HEK293T (cell line): ENCODE measurements around the gene SLC13A5.

Experiments
- CTCF ChIA-PET: fragments of 350-600 bp; formaldehyde crosslinking; extraction: SDS; loops from one replicate; lab custom pipeline; 2021; ENCODE audit warnings: antibody characterized with exemption, inconsistent platforms; lab: Yijun Ruan, JAX
- POLR2A ChIA-PET: fragments of 350-600 bp; formaldehyde crosslinking; extraction: SDS; loops from one replicate; lab custom pipeline; 2020; ENCODE audit warnings: antibody characterized with exemption, inconsistent platforms; lab: Yijun Ruan, JAX
- DNase-seq: peaks from one replicate; pipeline ENCODE4 v3.0.0; 2012; ENCODE audit warnings: mixed read lengths; ENCODE audit errors: extremely low spot score
- ARNT ChIP-seq: fragments of 450-650 bp; IDR thresholded peaks from 2 replicates; pipeline ENCODE4 v1.6.1; 2017; ENCODE audit warnings: mild to moderate bottlenecking
- BHLHE40 ChIP-seq: fragments of 450-650 bp; IDR thresholded peaks from 2 replicates; pipeline ENCODE4 v1.6.1; 2016; ENCODE audit warnings: mild to moderate bottlenecking, moderate library complexity, borderline replicate concordance
- CTBP1 ChIP-seq: fragments of 450-650 bp; IDR thresholded peaks from 2 replicates; pipeline ENCODE4 v1.6.1; 2016; ENCODE audit warnings: borderline replicate concordance
- ELF4 ChIP-seq: fragments of 450-650 bp; IDR thresholded peaks from 2 replicates; pipeline ENCODE4 v1.6.1; 2017; ENCODE audit warnings: antibody characterized with exemption
- FOXA1 ChIP-seq: fragments of 450-650 bp; IDR thresholded peaks from 2 replicates; pipeline ENCODE4 v1.6.1; 2016; ENCODE audit warnings: mild to moderate bottlenecking
- FOXK2 ChIP-seq: fragments of 450-650 bp; IDR thresholded peaks from 2 replicates; pipeline ENCODE4 v1.6.1; 2016; ENCODE audit warnings: mild to moderate bottlenecking
- FOXM1 ChIP-seq: fragments of 450-650 bp; IDR thresholded peaks from 2 replicates; pipeline ENCODE4 v1.6.1; 2017; ENCODE audit warnings: mild to moderate bottlenecking, borderline replicate concordance
- HDGF ChIP-seq: fragments of 450-650 bp; IDR thresholded peaks from 2 replicates; pipeline ENCODE4 v1.6.1; 2017; ENCODE audit warnings: antibody characterized with exemption, borderline replicate concordance
- L3MBTL2 ChIP-seq: fragments of 450-650 bp; conservative IDR thresholded peaks from 2 replicates; pipeline ENCODE4 v1.6.1; 2016; ENCODE audit warnings: mild to moderate bottlenecking
- LEF1 ChIP-seq: fragments of 450-650 bp; IDR thresholded peaks from 2 replicates; pipeline ENCODE4 v1.6.1; 2017; ENCODE audit warnings: mild to moderate bottlenecking, borderline replicate concordance
- NFRKB ChIP-seq: fragments of 450-650 bp; IDR thresholded peaks from 2 replicates; pipeline ENCODE4 v1.6.1; 2016; ENCODE audit warnings: mild to moderate bottlenecking, moderate library complexity
- SP1 ChIP-seq: fragments of 450-650 bp; IDR thresholded peaks from 2 replicates; pipeline ENCODE4 v1.6.1; 2017
- SUZ12 ChIP-seq: fragments of 450-650 bp; IDR thresholded peaks from 2 replicates; pipeline ENCODE4 v1.6.1; 2016; ENCODE audit warnings: mild to moderate bottlenecking
- TARDBP ChIP-seq: fragments of 450-650 bp; IDR thresholded peaks from 2 replicates; pipeline ENCODE4 v1.6.1; 2016
- ZNF384 ChIP-seq: fragments of 450-650 bp; IDR thresholded peaks from 2 replicates; pipeline ENCODE4 v1.6.1; 2016
- TF ChIP-seq, protein P1 (sequence below): fragments of 450-650 bp; IDR thresholded peaks from 2 replicates; pipeline ENCODE4 v1.6.1; 2016

SLC13A5 gene

DNA sequence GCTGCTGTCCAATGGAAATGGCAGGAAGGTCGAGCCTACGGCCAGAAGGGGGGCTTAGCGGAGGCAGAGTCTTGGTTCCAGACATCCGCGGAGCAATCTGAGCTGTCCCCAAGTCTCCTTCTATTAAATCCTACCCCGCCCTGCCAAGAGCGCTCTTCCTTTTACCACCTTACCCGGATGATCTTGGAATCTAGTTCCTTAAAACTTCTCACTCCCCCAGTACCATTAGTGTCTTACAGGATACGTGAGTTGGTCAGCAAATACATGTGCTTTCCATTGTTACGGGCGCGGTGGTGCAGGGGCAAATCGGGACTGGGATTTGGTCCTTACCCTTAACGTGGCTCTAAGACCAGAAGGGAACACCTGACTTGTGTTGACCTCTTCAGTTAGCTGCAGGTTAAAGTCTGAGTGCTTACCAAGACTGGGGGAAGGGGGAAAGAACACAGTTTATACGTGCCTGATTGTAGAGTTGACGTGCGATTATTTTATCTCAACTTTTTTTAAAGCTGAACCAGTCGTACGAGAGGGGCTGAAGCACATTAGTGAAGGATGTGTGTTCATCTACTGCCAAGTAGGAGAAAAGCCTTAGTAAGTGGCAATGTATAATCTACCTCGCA lies 71.8 kb downstream of the SLC13A5 start:
- ChIA-PET CTCF (no interaction called here), POLR2A (interaction anchor here (1.9 to 2.2 kb wide), 2 partner anchors 9 to 12 kb away, joined by 8 to 12 read pairs; partner anchors contain the start of genes C17orf100 and MED31)
- TF ChIP-seq ZNF384 (no peak), L3MBTL2 (0 out of 2 replicates have a peak, but pooled peaks have one; percentile 2)
- DNase-seq: no peak

DNA sequence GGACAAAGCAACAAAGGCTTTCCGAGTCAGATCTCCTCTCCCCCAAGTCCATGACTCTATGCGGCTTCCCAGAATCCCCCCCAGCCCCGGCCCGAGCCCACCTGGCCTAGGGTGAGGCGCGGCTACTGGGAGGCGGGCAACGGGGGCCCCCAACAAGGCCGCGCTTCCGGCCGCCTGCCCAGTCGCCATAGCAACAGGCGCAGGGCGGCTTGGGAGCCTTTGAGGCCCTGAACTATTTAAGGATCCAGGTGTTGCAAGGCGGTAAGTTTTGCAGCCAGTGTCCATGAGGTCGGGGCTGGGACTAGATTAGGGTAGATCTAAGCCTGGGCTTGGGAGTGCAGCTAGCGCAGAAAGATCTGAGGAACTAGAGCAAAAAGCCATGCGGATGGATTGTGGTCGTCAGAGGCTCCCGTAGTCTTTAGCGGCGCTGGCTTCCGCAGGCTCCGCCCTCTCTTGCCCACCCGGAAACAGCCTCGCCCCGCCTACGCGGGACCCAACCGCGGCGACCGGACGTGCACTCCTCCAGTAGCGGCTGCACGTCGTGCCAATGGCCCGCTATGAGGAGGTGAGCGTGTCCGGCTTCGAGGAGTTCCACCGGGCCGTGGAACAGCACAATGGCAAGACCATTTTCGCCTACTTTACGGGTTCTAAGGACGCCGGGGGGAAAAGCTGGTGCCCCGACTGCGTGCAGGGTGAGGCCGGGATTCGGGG lies 72.5 kb downstream of the SLC13A5 start, which contains the start of the genes KIAA0753 and TXNDC17:
Gene KIAA0753, minus strand, starts transcription at position 176 of the 711 bp plus-strand sequence. CDS start 5,608 bp downstream, outside the sequence.
Gene TXNDC17, plus strand, starts transcription at position 525 of the 711 bp plus-strand sequence. Its CDS starts 23 bp downstream, at position 548.
- peak; percentile 85 for DNase-seq
- POLR2A ChIA-PET: interaction anchor here (1.7 to 2.2 kb wide), 3 partner anchors 9 to 13 kb away, joined by 3 to 12 read pairs (median 8); partner anchors contain the start of genes C17orf100 and MED31
- CTCF ChIA-PET: no interaction called here
- no peak for TF ChIP-seq TARDBP
- peak; percentile 81 for TF ChIP-seq L3MBTL2
- TF ChIP-seq ELF4: peak; percentile 83

DNA sequence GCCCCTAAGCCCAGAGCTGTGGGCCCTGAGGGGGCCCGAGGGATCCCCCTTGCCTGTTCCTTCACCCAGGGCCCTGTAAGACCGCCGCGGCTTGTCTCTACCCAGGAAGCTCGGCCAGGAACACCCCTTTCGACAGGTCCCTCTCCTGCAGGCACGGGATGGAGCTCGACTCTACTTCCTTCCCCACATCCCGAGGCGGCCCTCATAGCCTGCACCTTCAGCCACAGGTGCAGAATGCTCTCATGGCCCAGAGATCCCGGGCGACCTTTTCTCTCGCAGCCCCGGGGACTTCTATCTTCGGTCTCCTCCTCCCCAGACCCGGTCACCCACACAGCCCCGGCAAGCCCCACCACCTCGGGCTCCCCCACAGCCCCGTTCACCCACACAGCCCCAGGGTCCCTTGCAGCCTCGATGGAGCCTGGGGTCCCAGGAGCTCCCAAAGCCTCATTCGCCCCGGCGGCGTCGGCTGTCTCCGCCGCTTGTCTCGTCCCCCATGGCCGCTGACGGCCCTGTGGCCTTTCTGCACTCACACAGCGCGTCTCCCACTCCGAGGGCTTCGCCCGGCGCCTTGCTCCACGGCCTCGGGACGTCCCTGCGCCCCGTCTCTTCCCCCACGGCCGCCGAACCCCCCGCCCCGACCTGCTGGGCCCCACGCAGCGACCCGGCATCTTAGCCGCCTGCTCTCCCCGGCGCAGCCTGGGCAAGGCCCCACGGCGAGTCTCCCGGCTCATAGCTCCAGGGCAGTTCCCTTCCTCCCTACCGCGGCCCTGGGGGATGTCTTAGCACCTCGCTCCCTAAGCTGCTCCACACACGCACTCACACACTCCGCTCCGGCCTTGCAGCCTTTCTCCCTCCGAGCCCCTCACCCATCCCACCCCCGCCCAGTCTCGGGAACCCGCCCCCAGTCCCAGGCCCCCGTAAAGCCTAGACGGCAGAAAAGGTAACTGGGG lies 73.3 kb downstream of the SLC13A5 start:
- peak; percentile 40 for DNase-seq
- TF ChIP-seq FOXM1: no peak
- no peak for TF ChIP-seq FOXK2
- no peak for TF ChIP-seq LEF1
- no peak for TF ChIP-seq NFRKB
- TF ChIP-seq, protein P1, sequence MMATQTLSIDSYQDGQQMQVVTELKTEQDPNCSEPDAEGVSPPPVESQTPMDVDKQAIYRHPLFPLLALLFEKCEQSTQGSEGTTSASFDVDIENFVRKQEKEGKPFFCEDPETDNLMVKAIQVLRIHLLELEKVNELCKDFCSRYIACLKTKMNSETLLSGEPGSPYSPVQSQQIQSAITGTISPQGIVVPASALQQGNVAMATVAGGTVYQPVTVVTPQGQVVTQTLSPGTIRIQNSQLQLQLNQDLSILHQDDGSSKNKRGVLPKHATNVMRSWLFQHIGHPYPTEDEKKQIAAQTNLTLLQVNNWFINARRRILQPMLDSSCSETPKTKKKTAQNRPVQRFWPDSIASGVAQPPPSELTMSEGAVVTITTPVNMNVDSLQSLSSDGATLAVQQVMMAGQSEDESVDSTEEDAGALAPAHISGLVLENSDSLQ: no peak
- TF ChIP-seq SUZ12: no peak
- no peak for TF ChIP-seq SP1
- no peak for TF ChIP-seq ELF4
- no peak for TF ChIP-seq ZNF384
- TF ChIP-seq L3MBTL2: no peak
- TF ChIP-seq TARDBP: no peak
- no peak for TF ChIP-seq CTBP1
- POLR2A ChIA-PET: interaction anchor here (0.5 to 2.7 kb wide), 5 partner anchors 10 to 1154 kb away, joined by 3 to 9 read pairs (median 3); partner anchors contain the start of genes C17orf100, DERL2, MED31 and MIS12
- CTCF ChIA-PET: no interaction called here

DNA sequence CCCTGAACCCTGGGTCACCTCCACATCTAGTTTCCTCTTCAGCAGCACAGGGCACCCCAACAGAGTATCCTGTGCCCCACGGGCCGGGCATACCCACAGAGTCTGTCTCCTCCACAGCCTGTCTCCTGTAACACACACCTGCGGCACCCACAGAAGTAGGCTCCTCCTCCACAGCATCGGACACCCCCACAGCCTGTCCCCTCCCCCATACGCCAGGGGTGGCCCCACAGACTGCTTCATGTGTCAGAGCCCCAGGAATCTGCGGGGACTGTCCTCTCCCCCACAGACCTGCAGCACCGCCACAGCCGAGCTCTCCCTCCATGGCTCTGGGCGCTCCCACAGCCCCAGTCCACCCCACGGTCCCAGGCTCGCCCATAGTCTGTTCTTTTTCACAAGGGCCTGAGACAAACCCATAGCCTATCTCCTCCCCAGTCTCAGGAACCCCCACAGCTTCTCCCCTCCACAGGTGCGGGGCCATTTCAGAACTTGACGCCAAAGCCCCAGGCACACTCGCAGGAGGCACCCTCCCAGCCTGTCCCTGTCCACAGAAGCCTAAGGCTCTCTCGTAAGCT lies 74.1 kb downstream of the SLC13A5 start:
- TF ChIP-seq TARDBP: no peak
- TF ChIP-seq LEF1: no peak
- no peak for TF ChIP-seq NFRKB
- no peak for TF ChIP-seq ZNF384
- TF ChIP-seq SP1: no peak
- TF ChIP-seq HDGF: no peak
- DNase-seq: no peak
- ChIA-PET CTCF (interaction anchor here (1.0 kb wide), 1 partner anchor 9 kb away, joined by 3 read pairs; no protein-coding TSS in a partner anchor), POLR2A (interaction anchor here (0.7 to 2.7 kb wide), 3 partner anchors 11 to 195 kb away, joined by 3 to 9 read pairs (median 3); partner anchors contain the start of genes C17orf100, MED31 and PIMREG)

DNA sequence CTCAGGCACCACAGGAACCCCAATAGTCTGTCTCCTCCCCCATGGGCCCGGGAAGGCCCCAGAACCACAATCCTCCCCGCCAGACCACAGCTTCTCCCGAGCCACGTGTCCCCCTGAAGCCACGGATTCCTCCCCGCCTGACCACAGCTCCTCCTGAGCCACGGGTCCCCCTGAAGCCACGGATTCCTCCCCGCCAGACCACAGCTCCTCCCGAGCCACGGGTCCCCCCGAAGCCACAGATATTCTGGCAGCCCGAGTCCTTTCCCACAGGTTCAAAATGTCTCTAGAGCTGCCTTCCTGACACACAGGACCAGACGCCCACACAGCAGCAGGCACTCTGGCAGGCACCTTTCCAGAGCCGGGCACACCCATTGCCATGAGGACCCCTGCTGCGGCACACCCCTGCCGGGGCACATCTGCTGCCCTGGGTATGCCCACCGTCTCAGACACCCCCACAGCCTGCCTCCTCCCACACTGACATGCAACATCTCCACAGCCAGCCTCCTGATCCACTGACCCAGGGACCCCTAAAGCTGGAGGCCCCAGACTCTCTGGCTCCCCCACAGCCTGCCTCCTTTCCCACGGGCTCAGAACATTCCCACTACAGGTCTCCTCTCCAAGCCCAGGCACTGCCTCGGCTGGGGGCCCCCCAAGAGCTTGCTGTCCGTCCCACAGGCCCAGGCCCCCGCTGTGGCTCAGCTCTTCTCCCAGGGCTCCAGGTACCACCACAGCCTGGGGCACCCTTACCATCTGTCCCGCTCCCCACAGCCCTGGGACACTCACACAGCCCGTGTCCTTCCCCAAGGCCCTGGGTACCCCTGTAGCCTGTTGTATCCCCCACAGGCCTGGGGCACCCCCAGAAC lies 74.9 kb downstream of the SLC13A5 start:
- no peak for DNase-seq
- ChIA-PET POLR2A (interaction anchor here (2.7 kb wide), 1 partner anchor 13 kb away, joined by 9 read pairs; the partner anchor contains the start of genes C17orf100 and MED31), CTCF (interaction anchor here (1.0 kb wide), 1 partner anchor 10 kb away, joined by 3 read pairs; no protein-coding TSS in a partner anchor)
- TF ChIP-seq L3MBTL2 (no peak), TARDBP (no peak), FOXM1 (no peak), NFRKB (no peak), BHLHE40 (no peak), ZNF384 (no peak), FOXA1 (no peak), LEF1 (no peak), ARNT (no peak), HDGF (no peak), SP1 (no peak), FOXK2 (no peak), SUZ12 (no peak), ELF4 (no peak), CTBP1 (no peak)
- TF ChIP-seq, protein P1: no peak
